22Rv1 (cell line): ENCODE measurements around the gene TULP3.

Source experiments
- CTCF ChIP-seq: fragments of 450-650 bp; IDR thresholded peaks from 2 replicates; pipeline ENCODE4 v1.5.1; 2017; ENCODE audit warnings: mild to moderate bottlenecking
- ZFX ChIP-seq: fragments of 450-650 bp; IDR thresholded peaks from 2 replicates; pipeline ENCODE4 v1.6.1; 2017; ENCODE audit warnings: antibody characterized with exemption, borderline replicate concordance

- TF ChIP-seq CTCF (no peak), ZFX (no peak)
Measured at GRCh38 chr12:2930865-2931264, 40.2 kb downstream of the TULP3 start.
